K562 (cell line): Measurements from ENCODE around the gene CDS2. TPM values are rescaled to one million over a fixed set of nuclear protein-coding genes. Genes with fewer than 3 reads are reported as not detected.
A peak's percentile ranks its signal among the peaks of the same experiment; 100 is the strongest.

Experiments used
- ATAC-seq: fragments of 200-7000 bp; cut with Tn5 transposase; 3 replicates; pipeline ENCODE4 v1.9.1; 2020; ENCODE audit warnings: moderate library complexity
- BruUV-seq: library from RNA; stranded (reverse); fragments of 400-500 nt; replicated peaks from 2 replicates; lab custom pipeline; 2021; lab: Mats Ljungman, UMichigan
- CTCF ChIA-PET: fragments of 300-600 bp; formaldehyde crosslinking; extraction: SDS; loops from one replicate; lab custom pipeline; 2021; ENCODE audit warnings: low intra/inter-chr PET ratio; lab: Yijun Ruan, JAX
- POLR2A ChIA-PET: fragments of 300-600, 350-650 bp; sonication (Branson Sonifier 250); formaldehyde crosslinking; extraction: SDS; loops from one replicate; lab custom pipeline; 2021; ENCODE audit warnings: antibody characterized with exemption, inconsistent platforms; lab: Yijun Ruan, JAX
- DNase-seq, 4 experiments: peaks; one replicate each; pipeline versions ENCODE4 v3.0.0 to v3.0.0-alpha.2; 2011 to 2018; ENCODE audit warnings: low spot score in 3 of 4, mixed read lengths in 3 of 4; ENCODE audit errors: extremely low read depth in 1 of 4
- FAIRE-seq: peaks from 2 replicates; lab custom pipeline; 2011; peaks lifted over from hg19 to GRCh38; lab: Jason Lieb, UNC
- H2AFZ ChIP-seq: 2 replicates; pipeline ENCODE4 v1.6.0; 2011; ENCODE audit warnings: low read depth, low read length, control low read depth, inconsistent platforms
- H3K27ac ChIP-seq: fragments of 200-600 bp; 3 replicates; pipeline ENCODE4 v1.8.0; 2011; ENCODE audit warnings: low read depth, mild to moderate bottlenecking, control low read depth, inconsistent platforms, low read length, moderate library complexity, mixed read lengths; ENCODE audit errors: extremely low read depth
- H3K27me3 ChIP-seq, 2 experiments: fragments of 300-600 bp in 1 of 2; 2 replicates in 1 of 2; 3 replicates in 1 of 2; pipeline versions ENCODE4 v1.6.0 to v1.8.0; 2011; ENCODE audit warnings: inconsistent platforms in 2 of 2, low read length in 2 of 2, mild to moderate bottlenecking in 1 of 2, mixed read lengths in 1 of 2, moderate library complexity in 1 of 2; ENCODE audit not compliant: control insufficient read depth in 2 of 2, insufficient read depth in 2 of 2
- H3K36me3 ChIP-seq: fragments of 300-600 bp; 3 replicates; pipeline ENCODE4 v1.8.0; 2011; ENCODE audit warnings: mild to moderate bottlenecking, low read length, inconsistent platforms; ENCODE audit not compliant: control insufficient read depth, insufficient read depth
- H3K4me1 ChIP-seq, 2 experiments: fragments of 200-600 bp in 1 of 2; replicated peaks in 1 of 2; 2 replicates in 1 of 2; 3 replicates in 1 of 2; pipeline versions ENCODE4 v1.5.1 to v1.8.0; 2011; ENCODE audit warnings: inconsistent platforms in 2 of 2, low read length in 2 of 2, mild to moderate bottlenecking in 1 of 2, mixed read lengths in 1 of 2, moderate library complexity in 1 of 2; ENCODE audit not compliant: control insufficient read depth in 2 of 2, insufficient read depth in 2 of 2
- H3K4me2 ChIP-seq: 2 replicates; pipeline ENCODE4 v1.6.1; 2011; ENCODE audit warnings: low read length, control low read depth, inconsistent platforms, mixed read lengths; ENCODE audit not compliant: insufficient read depth
- H3K4me3 ChIP-seq: fragments of 200-600 bp; sonication (generic), shearing (Covaris generic); 2 replicates; pipeline ENCODE4 v1.5.1; 2016; ENCODE audit warnings: control low read depth, inconsistent platforms
- H3K79me2 ChIP-seq: fragments of 200-600 bp; 3 replicates; pipeline ENCODE4 v1.8.0; 2011; ENCODE audit warnings: low read length, inconsistent platforms; ENCODE audit not compliant: control insufficient read depth, insufficient read depth
- H3K9ac ChIP-seq, 2 experiments: 2 replicates each; pipeline versions ENCODE4 v1.6.0 to v1.6.1; 2011; ENCODE audit warnings: low read depth in 2 of 2, low read length in 2 of 2, control low read depth in 1 of 2, inconsistent platforms in 1 of 2, mild to moderate bottlenecking in 1 of 2, mixed read lengths in 1 of 2; ENCODE audit not compliant: insufficient read depth in 1 of 2
- H3K9me1 ChIP-seq: one replicate; pipeline ENCODE4 v1.6.0; 2011; ENCODE audit warnings: inconsistent platforms, mild to moderate bottlenecking, low read length, moderate library complexity; ENCODE audit not compliant: control insufficient read depth, insufficient read depth
- H3K9me3 ChIP-seq: replicated peaks from 2 replicates; pipeline ENCODE4 v1.5.1; 2011; ENCODE audit warnings: low read depth, low read length, inconsistent platforms; ENCODE audit not compliant: control insufficient read depth, insufficient read depth
- H4K20me1 ChIP-seq: replicated peaks from 2 replicates; pipeline ENCODE4 v1.6.1; 2011; ENCODE audit warnings: low read length, inconsistent platforms, mixed read lengths; ENCODE audit not compliant: control insufficient read depth, insufficient read depth
- KLF1 ChIP-seq: fragments of 450-650 bp; IDR thresholded peaks from 2 replicates; pipeline ENCODE4 v1.6.1; 2016; ENCODE audit warnings: missing genetic modification characterization, missing compliant biosample characterization
- MEIS2 ChIP-seq: fragments of 450-650 bp; IDR thresholded peaks from 2 replicates; pipeline ENCODE4 v1.6.1; 2014; ENCODE audit warnings: mild to moderate bottlenecking; ENCODE audit not compliant: partially characterized antibody
- PBX2 ChIP-seq, 2 experiments: IDR thresholded peaks in 1 of 2; conservative IDR thresholded peaks in 1 of 2; 2 replicates each; pipeline ENCODE4 v1.6.1; 2016; ENCODE audit warnings: low read depth in 2 of 2, mild to moderate bottlenecking in 1 of 2, missing compliant biosample characterization in 1 of 2, missing genetic modification characterization in 1 of 2, moderate library complexity in 1 of 2
- ZNF408 ChIP-seq: fragments of 250-450 bp; sonication (Bioruptor Pico); IDR thresholded peaks from 2 replicates; pipeline ENCODE4 v1.4.0; 2020; ENCODE audit warnings: low read depth, mild to moderate bottlenecking, moderate library complexity
- ZNF639 ChIP-seq, 2 experiments: fragments of 200-800 bp in 1 of 2; sonication (Bioruptor generic) in 1 of 2; sonication (generic) in 1 of 2; formaldehyde crosslinking in 1 of 2; IDR thresholded peaks in 1 of 2; conservative IDR thresholded peaks in 1 of 2; 2 replicates each; pipeline versions ENCODE4 v1.5.0 to v1.6.1; 2016 to 2020; ENCODE audit warnings: missing compliant biosample characterization in 1 of 2, missing genetic modification characterization in 1 of 2, missing genetic modification reagents in 1 of 2
- WGBS: fragments of 100-300 bp; shearing (Covaris generic); methylation state at CpG from one replicate; pipeline ENCODE4 v1.1.6; 2016; ENCODE audit warnings: low coverage, mixed read lengths; ENCODE audit not compliant: insufficient coverage; ENCODE audit errors: missing lambda C conversion rate; 5-methylcytosine and 5-hydroxymethylcytosine counted together
- in situ Hi-C: fragments of 300-500 bp; cut with MboI; formaldehyde crosslinking; loops from 4 replicates; pipeline ENCODE4 v1.15.0; 2018; ENCODE audit warnings: inconsistent platforms, mixed read lengths
- intact Hi-C: fragments of 100-400 bp; cut with micrococcal nuclease; formaldehyde crosslinking; loops from 2 replicates; pipeline ENCODE4 v1.14.2; 2022
- polyA plus RNA-seq, 8 experiments: library from polyadenylated mRNA; depleted of rRNA in 4 of 8; stranded (reverse) in 5 of 8; unstranded in 3 of 8; fragments of >200 nt; fragmentation: Nextera tagmentation in 2 of 8; fragmentation: Illumina TruSeq in 1 of 8; extraction: Ambion mirVana in 2 of 8; extraction: Trizol in 1 of 8; gene quantifications; 2 replicates each; pipeline versions ENCODE4 v1.2.1 to v1.2.3, GENCODE V29; 2011 to 2014; ENCODE audit warnings: inconsistent platforms in 1 of 8, missing spikeins in 1 of 8
- total RNA-seq, 7 experiments: library from RNA; depleted of rRNA in 6 of 7; stranded (reverse); fragments of >200 nt in 6 of 7; fragmentation: Illumina TruSeq in 2 of 7; extraction: Trizol in 2 of 7; gene quantifications; 2 replicates each; pipeline versions ENCODE4 v1.2.1 to v1.2.3, GENCODE V29; 2011 to 2021; ENCODE audit warnings: low replicate concordance in 1 of 7

CDS2 gene
- total and polyA plus RNA-seq, 9 of the 15 experiments (the other 6 are each of a cell fraction or from before 2014, with no cell fraction given): 6.4 to 46.4 (median 12.2) TPM

GRCh38 chr20:5146099-5146668 lies 19.4 kb downstream of the CDS2 start:
- peaks cover 10 to 11% of the 10 kb centered on the region in 2 experiments; a peak in 4 of 5 replicates for H3K4me1 ChIP-seq
- peaks cover 22% of the 10 kb centered on the region for H3K79me2 ChIP-seq
- in situ Hi-C loops (no loop called here), intact Hi-C loops (no loop called here)
- CTCF ChIA-PET: no interaction called here
- H4K20me1 ChIP-seq: peaks cover 6% of the 10 kb centered on the region; the same call in 1 of the 2 replicates
- no peak overlapping the region for H2AFZ ChIP-seq
- POLR2A ChIA-PET: interaction anchor here (0.7 to 1.7 kb wide), 2 partner anchors 10 to 53 kb away, joined by 3 read pairs; no protein-coding TSS in a partner anchor
- no peak overlapping the region for H3K4me3 ChIP-seq
- no peaks in the 10 kb centered on the region for H3K27me3 ChIP-seq
- no peak overlapping the region for H3K4me2 ChIP-seq
- 0 out of 4 replicates have a peak overlapping the region, but pooled peaks of 1 of the 2 experiments have one; percentile 26 for H3K9ac ChIP-seq
- H3K36me3 ChIP-seq: no peaks in the 10 kb centered on the region
- ATAC-seq: no peak
- H3K27ac ChIP-seq: no peak overlapping the region
- no peak for FAIRE-seq
- H3K9me3 ChIP-seq: no peaks in the 10 kb centered on the region
- 70% methylated on average over 6 of the region's 6 CpGs for WGBS
- DNase-seq: no peak
- no peaks in the 10 kb centered on the region for H3K9me1 ChIP-seq
- no TSS peak for BruUV-seq
- TF ChIP-seq PBX2 (CRISPR knock-in tag; IDR thresholded peaks at IDR 0.05; ENCODE audit: low read depth): no peak
- TF ChIP-seq PBX2 (tag; conservative IDR thresholded peaks at IDR 0.05; ENCODE audit: low read depth): peak; percentile 51
- no peak for TF ChIP-seq ZNF408 (CRISPR knock-in tag)
- TF ChIP-seq MEIS2: peak; percentile 18
- no peak for TF ChIP-seq ZNF639 (CRISPR knock-in tag; conservative IDR thresholded peaks at IDR 0.05 in 1 of 2, IDR thresholded peaks at IDR 0.05 in 1 of 2)
- TF ChIP-seq KLF1 (tag): no peak
